Measurements from ENCODE around the gene PUM2.
A peak's percentile ranks its signal among the peaks of the same experiment; 100 is the strongest.

PUM2 gene

DNA sequence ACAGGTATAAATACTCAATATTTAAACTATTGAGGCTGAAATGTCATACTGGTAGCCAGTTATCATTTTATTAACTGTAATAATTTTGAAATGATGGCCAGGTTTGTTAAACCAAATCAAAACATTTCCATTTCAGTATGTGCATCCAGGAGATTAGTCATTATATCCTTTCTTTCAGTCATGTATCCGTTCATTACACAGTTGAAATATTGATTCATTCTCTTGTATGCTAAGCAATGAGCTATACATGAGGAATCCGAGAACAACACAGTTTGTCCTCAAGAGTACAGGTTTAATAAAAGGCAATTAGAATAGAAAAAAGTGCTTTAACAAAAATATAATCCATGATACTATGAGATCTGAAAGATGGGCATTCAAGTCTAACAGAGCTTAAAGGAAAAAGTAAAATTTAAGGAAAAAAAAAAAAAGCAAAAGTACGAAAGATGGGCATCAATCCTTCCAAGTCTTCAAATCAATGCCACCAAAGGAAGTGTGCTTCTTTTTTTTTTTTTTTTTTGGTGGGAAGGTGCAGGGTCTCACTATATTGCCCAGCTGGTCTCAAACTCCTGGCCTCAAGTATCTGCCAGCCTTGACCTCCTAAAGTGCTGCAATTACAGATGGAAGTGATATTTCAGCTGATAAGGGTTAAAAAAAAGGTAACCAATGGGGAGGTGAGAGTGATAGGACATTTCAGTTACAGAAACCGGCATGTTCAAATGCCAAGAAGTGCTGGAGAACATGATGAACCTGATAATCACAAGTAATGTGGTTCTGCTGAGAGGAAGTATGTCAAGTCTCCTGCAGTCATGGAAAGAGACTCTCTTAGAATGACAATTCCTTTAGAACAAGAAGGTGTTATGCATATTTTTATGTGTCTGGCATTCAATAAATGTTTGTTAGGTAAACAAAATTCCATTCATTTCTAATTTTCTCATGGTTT is 35.8 kb downstream of the PUM2 start:
- no peaks in the 10 kb centered on the region for H3K27me3 Mint-ChIP-seq
- H3K36me3 Mint-ChIP-seq (ENCODE audit: insufficient read depth), result peaks cover 81% of the 10 kb centered on the region
- H3K4me3 Mint-ChIP-seq, result no peak overlapping the region
- DNase-seq, result no peak
- H3K27ac Mint-ChIP-seq, result peak overlapping the region in 1 of 2 donors; percentile 21
- ATAC-seq (replicated peaks), result no peak
- peaks cover 16 to 39% of the 10 kb centered on the region in 2 donors for H3K4me1 Mint-ChIP-seq (ENCODE audit: low read depth in 2 of 2)
- no peaks in the 10 kb centered on the region for H3K9me3 Mint-ChIP-seq

GRCh38 chr2:20313659-20314058 is 37.0 kb downstream of the PUM2 start:
- Mint-ChIP-seq H3K4me3 (no peak overlapping the region), H3K27ac (peak overlapping the region; percentile 5 to 44), H3K9me3 (no peaks in the 10 kb centered on the region), H3K36me3 (ENCODE audit: insufficient read depth) (peaks cover 86% of the 10 kb centered on the region), H3K4me1 (ENCODE audit: low read depth in 2 of 2) (peaks cover 11 to 30% of the 10 kb centered on the region in 2 donors), H3K27me3 (no peaks in the 10 kb centered on the region)
- DNase-seq (no peak), ATAC-seq (replicated peaks) (no peak)

DNA sequence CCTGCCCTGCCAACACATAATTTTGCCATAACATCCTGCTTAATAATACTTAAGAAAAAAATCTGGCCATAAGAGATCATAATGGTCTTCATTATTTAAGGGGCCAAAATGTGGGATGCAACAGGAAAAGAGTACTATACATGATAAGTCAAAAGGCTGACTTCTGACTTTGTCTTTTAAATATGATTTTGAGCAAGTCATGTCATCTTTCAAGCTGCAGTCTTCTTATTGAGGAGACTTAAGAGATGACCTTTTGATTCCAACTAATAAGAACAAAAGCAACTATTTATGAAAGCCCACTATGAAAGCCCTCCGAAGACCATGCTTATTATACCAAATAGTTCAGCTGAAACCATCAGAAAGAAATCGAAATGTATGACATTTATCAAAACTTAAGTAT is 41.6 kb downstream of the PUM2 start:
- Mint-ChIP-seq H3K36me3 (ENCODE audit: insufficient read depth) (peaks cover 92% of the 10 kb centered on the region), H3K27me3 (no peaks in the 10 kb centered on the region), H3K4me1 (ENCODE audit: low read depth in 2 of 2) (peaks cover 6 to 21% of the 10 kb centered on the region in 2 donors), H3K4me3 (no peak overlapping the region), H3K27ac (peak overlapping the region in 1 of 2 donors; percentile 35), H3K9me3 (no peaks in the 10 kb centered on the region)
- no peak for DNase-seq
- no peak for ATAC-seq (replicated peaks)

GRCh38 chr2:20307311-20307710 is 43.3 kb downstream of the PUM2 start:
- H3K27me3 Mint-ChIP-seq, result no peaks in the 10 kb centered on the region
- H3K27ac Mint-ChIP-seq, result peak overlapping the region in 1 of 2 donors; percentile 67
- H3K36me3 Mint-ChIP-seq (ENCODE audit: insufficient read depth), result peaks cover 89% of the 10 kb centered on the region
- no peak overlapping the region for H3K4me3 Mint-ChIP-seq
- ATAC-seq (replicated peaks) (no peak), DNase-seq (no peak)
- H3K9me3 Mint-ChIP-seq, result no peaks in the 10 kb centered on the region
- H3K4me1 Mint-ChIP-seq (ENCODE audit: low read depth in 2 of 2), result peaks cover 5 to 15% of the 10 kb centered on the region in 2 donors

GRCh38 chr2:20304411-20304810 is 46.2 kb downstream of the PUM2 start:
- H3K27me3 Mint-ChIP-seq, result no peaks in the 10 kb centered on the region
- no peak for DNase-seq
- peaks cover 78% of the 10 kb centered on the region for H3K36me3 Mint-ChIP-seq (ENCODE audit: insufficient read depth)
- no peak overlapping the region for H3K4me3 Mint-ChIP-seq
- H3K4me1 Mint-ChIP-seq (ENCODE audit: low read depth in 2 of 2), result peaks cover 5 to 19% of the 10 kb centered on the region in 2 donors
- peak overlapping the region in 1 of 2 donors; percentile 65 for H3K27ac Mint-ChIP-seq
- no peak for ATAC-seq (replicated peaks)
- no peaks in the 10 kb centered on the region for H3K9me3 Mint-ChIP-seq

DNA sequence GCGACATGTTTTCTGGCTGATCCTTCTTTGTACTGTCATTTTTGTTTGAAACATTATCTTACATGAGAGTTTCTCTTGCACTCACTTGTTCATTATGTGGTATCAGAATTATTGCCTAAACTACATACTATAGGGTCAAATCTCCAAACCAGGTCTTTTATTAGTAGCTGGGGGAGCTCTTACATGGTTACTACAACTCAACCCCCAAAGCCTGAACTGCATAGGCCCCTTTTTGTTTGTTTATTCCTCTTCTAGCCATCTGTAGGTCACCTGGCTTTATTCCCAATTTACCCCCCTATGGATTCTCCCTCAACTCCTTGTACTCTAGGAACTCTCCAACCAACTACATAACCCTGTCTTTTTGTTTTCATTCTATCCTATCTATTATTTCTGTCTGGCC is 46.7 kb downstream of the PUM2 start:
- H3K27me3 Mint-ChIP-seq, result no peaks in the 10 kb centered on the region
- H3K9me3 Mint-ChIP-seq, result no peaks in the 10 kb centered on the region
- no peak for DNase-seq
- peaks cover 76% of the 10 kb centered on the region for H3K36me3 Mint-ChIP-seq (ENCODE audit: insufficient read depth)
- H3K4me3 Mint-ChIP-seq, result no peak overlapping the region
- H3K27ac Mint-ChIP-seq, result peak overlapping the region in 1 of 2 donors; percentile 65
- no peak for ATAC-seq (replicated peaks)
- H3K4me1 Mint-ChIP-seq (ENCODE audit: low read depth in 2 of 2), result peaks cover 5 to 19% of the 10 kb centered on the region in 2 donors

DNA sequence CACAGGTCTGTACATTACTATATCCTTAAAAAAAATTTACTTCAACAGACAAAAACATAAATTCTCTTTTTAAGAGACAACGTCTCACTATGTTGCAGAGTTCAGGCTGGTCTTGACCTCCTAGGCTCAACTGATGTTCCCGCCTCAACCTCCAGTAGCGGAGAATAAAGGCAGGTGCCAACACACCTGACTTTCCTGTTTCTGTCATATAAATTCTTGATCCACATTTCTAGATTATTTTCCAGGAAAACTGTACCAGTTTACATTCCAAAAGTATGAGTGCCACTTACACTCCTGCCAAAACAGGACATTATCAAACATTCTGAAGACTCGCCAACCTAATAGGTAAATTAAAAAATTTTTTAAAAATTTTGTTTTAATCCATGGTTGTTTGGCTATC is 48.6 kb downstream of the PUM2 start:
- Mint-ChIP-seq H3K36me3 (ENCODE audit: insufficient read depth) (peaks cover 74% of the 10 kb centered on the region), H3K27ac (peak overlapping the region; percentile 48 to 57), H3K4me3 (no peak overlapping the region), H3K9me3 (no peaks in the 10 kb centered on the region), H3K4me1 (ENCODE audit: low read depth in 2 of 2) (peaks cover 5 to 19% of the 10 kb centered on the region in 2 donors), H3K27me3 (no peaks in the 10 kb centered on the region)
- ATAC-seq (replicated peaks) (no peak), DNase-seq (no peak)

- H3K36me3 Mint-ChIP-seq (ENCODE audit: insufficient read depth), result peaks cover 72% of the 10 kb centered on the region
- no peak overlapping the region for H3K4me3 Mint-ChIP-seq
- peaks cover 8 to 20% of the 10 kb centered on the region in 2 donors for H3K4me1 Mint-ChIP-seq (ENCODE audit: low read depth in 2 of 2)
- H3K9me3 Mint-ChIP-seq, result no peaks in the 10 kb centered on the region
- peak overlapping the region in 1 of 2 donors; percentile 56 for H3K27ac Mint-ChIP-seq
- DNase-seq (no peak), ATAC-seq (replicated peaks) (no peak)
- H3K27me3 Mint-ChIP-seq, result no peaks in the 10 kb centered on the region
Measured at GRCh38 chr2:20300656-20301055, 50.0 kb downstream of the PUM2 start.

DNA sequence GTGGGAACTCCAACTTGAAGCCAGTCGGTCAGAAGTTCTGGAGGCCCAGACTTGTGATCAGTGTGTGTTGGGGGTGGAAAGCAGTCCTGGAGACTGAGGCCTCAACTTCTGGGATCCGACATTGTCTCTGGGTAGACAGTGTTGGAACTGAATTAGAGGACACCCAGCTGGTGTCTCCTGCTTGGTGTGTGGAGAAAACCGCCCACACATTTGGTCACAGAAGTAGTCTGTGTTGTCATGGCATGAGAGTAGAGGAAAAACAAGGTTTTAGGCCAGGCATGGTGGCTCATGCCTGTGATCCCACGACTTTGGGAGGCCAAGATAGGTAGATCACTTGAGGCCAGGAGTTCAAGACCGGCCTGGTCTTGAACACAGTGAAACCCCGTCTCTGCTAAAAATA is 51.5 kb downstream of the PUM2 start:
- Mint-ChIP-seq H3K9me3 (no peaks in the 10 kb centered on the region), H3K27ac (peak overlapping the region in 1 of 2 donors; percentile 49), H3K4me1 (ENCODE audit: low read depth in 2 of 2) (peaks cover 8 to 21% of the 10 kb centered on the region in 2 donors), H3K27me3 (no peaks in the 10 kb centered on the region), H3K36me3 (ENCODE audit: insufficient read depth) (peaks cover 73% of the 10 kb centered on the region), H3K4me3 (no peak overlapping the region)
- ATAC-seq (replicated peaks) (no peak), DNase-seq (no peak)

GRCh38 chr2:20294231-20294630 is 56.4 kb downstream of the PUM2 start:
- no peak for ATAC-seq (replicated peaks)
- DNase-seq, result no peak
- H3K4me1 Mint-ChIP-seq (ENCODE audit: low read depth in 2 of 2), result peaks cover 4 to 16% of the 10 kb centered on the region in 2 donors
- H3K9me3 Mint-ChIP-seq, result no peaks in the 10 kb centered on the region
- H3K36me3 Mint-ChIP-seq (ENCODE audit: insufficient read depth), result peaks cover 73% of the 10 kb centered on the region
- H3K4me3 Mint-ChIP-seq, result no peak overlapping the region
- H3K27ac Mint-ChIP-seq, result no peak overlapping the region
- no peaks in the 10 kb centered on the region for H3K27me3 Mint-ChIP-seq

- no peak for ATAC-seq (replicated peaks)
- H3K36me3 Mint-ChIP-seq (ENCODE audit: insufficient read depth), result peaks cover 62% of the 10 kb centered on the region
Measured at GRCh38 chr2:20292984-20293383, 57.7 kb downstream of the PUM2 start.

DNA sequence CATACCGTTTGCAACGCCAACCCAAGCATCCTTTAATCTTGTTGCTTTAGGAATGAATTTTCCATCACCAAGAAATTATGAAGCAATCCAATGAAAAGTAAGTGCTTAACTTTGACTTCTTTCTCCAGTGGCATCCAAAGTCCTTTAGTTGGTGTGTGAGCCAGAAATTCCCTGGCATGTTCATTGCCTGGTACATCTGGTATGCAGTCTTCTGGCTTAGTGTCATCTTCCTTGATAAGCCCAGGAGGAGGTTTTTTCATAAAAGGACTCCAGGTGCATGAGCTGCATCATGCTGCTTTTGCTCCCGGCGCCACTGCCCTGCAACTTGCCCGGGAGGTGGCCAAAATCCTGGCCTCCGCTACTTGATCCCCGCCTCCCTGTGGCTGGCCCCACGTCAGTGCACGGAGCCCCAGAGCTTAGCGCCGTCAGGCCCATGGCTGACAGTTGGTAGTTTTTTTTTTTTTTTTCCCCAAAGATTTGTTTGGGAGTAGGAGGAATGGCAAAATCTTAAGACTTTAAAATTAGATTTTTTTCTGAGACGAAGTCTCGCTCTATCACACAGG is 58.7 kb downstream of the PUM2 start:
- H3K9me3 Mint-ChIP-seq, result no peaks in the 10 kb centered on the region
- ATAC-seq (replicated peaks) (no peak), DNase-seq (no peak)
- peaks cover 53% of the 10 kb centered on the region for H3K36me3 Mint-ChIP-seq (ENCODE audit: insufficient read depth)
- H3K27me3 Mint-ChIP-seq, result no peaks in the 10 kb centered on the region
- H3K4me3 Mint-ChIP-seq, result no peak overlapping the region
- peaks cover 4 to 20% of the 10 kb centered on the region in 2 donors for H3K4me1 Mint-ChIP-seq (ENCODE audit: low read depth in 2 of 2)
- H3K27ac Mint-ChIP-seq, result no peak overlapping the region

More at GRCh38 chr2:20292984-20293383, 57.7 kb downstream of the PUM2 start:
- DNase-seq, result no peak
- H3K4me1 Mint-ChIP-seq (ENCODE audit: low read depth in 2 of 2), result peaks cover 4 to 20% of the 10 kb centered on the region in 2 donors
- H3K27me3 Mint-ChIP-seq, result no peaks in the 10 kb centered on the region
- no peaks in the 10 kb centered on the region for H3K9me3 Mint-ChIP-seq
- no peak overlapping the region for H3K4me3 Mint-ChIP-seq
- no peak overlapping the region for H3K27ac Mint-ChIP-seq

GRCh38 chr2:20291106-20291564 is 59.5 kb downstream of the PUM2 start:
- DNase-seq, result peak in 1 of 3 experiments; percentile 2
- Mint-ChIP-seq H3K4me3 (no peak overlapping the region), H3K36me3 (ENCODE audit: insufficient read depth) (peaks cover 46% of the 10 kb centered on the region), H3K27me3 (no peaks in the 10 kb centered on the region), H3K4me1 (ENCODE audit: low read depth in 2 of 2) (peaks cover 2 to 16% of the 10 kb centered on the region in 2 donors), H3K27ac (no peak overlapping the region), H3K9me3 (no peaks in the 10 kb centered on the region)
- ATAC-seq (replicated peaks), result peak; percentile 69

Data from effector memory CD8-positive, alpha-beta T cell (primary cell).